Subcutaneous adipose tissue (tissue), 4 donors: ENCODE results near the gene DPP10. TPM values are rescaled to one million over a fixed set of nuclear protein-coding genes. Genes with fewer than 3 reads are reported as not detected.

Experiments used
- CTCF ChIP-seq: fragments of 450-650 bp; IDR thresholded peaks from one replicate; pipeline ENCODE4 v1.5.1; 2016; ENCODE audit warnings: low read depth, mild to moderate bottlenecking, control low read depth, antibody characterized with exemption, moderate library complexity
- total RNA-seq, 4 donors: library from RNA; depleted of rRNA; stranded (reverse); fragments of >200 nt; gene quantifications; one replicate each; pipeline ENCODE4 v1.1.0, GENCODE V29; 2016

DPP10 gene
- total RNA-seq, 4 donors from 2014 or later, result 0.94 TPM; not detected in 3

GRCh38 chr2:114769110-114769509 lies 326.7 kb downstream of the DPP10 start:
- TF ChIP-seq CTCF, result no peak

- TF ChIP-seq CTCF, result no peak
These were observed 327.6 kb downstream of the DPP10 start for GRCh38 chr2:114769991-114770390.

- no peak for TF ChIP-seq CTCF
These were observed 341.6 kb downstream of the DPP10 start for GRCh38 chr2:114784046-114784445.

GRCh38 chr2:114784890-114785583 lies 342.6 kb downstream of the DPP10 start:
- TF ChIP-seq CTCF, result no peak

- no peak for TF ChIP-seq CTCF
These were observed 344.5 kb downstream of the DPP10 start for GRCh38 chr2:114786901-114787300.

- no peak for TF ChIP-seq CTCF
These were observed 345.0 kb downstream of the DPP10 start for GRCh38 chr2:114787486-114787885.

- no peak for TF ChIP-seq CTCF
These were observed 347.5 kb downstream of the DPP10 start for GRCh38 chr2:114789989-114790388.
